LNCaP clone FGC (cell line): ENCODE results near the gene JOSD2.

Source experiments
- DNase-seq: peaks from one replicate; pipeline ENCODE4 v3.0.0-alpha.2; 2011; ENCODE audit warnings: low read depth
- H3K4me3 ChIP-seq: 2 replicates; pipeline ENCODE4 v1.5.1; 2011; ENCODE audit warnings: mild to moderate bottlenecking, low read depth, low read length, control low read depth
- TF ChIP-seq, protein P1 (sequence below): IDR thresholded peaks from 2 replicates; pipeline ENCODE4 v1.5.1; 2012; ENCODE audit warnings: mild to moderate bottlenecking; ENCODE audit not compliant: control insufficient read depth, insufficient read depth; ENCODE audit errors: extremely low read depth

JOSD2 gene

DNA sequence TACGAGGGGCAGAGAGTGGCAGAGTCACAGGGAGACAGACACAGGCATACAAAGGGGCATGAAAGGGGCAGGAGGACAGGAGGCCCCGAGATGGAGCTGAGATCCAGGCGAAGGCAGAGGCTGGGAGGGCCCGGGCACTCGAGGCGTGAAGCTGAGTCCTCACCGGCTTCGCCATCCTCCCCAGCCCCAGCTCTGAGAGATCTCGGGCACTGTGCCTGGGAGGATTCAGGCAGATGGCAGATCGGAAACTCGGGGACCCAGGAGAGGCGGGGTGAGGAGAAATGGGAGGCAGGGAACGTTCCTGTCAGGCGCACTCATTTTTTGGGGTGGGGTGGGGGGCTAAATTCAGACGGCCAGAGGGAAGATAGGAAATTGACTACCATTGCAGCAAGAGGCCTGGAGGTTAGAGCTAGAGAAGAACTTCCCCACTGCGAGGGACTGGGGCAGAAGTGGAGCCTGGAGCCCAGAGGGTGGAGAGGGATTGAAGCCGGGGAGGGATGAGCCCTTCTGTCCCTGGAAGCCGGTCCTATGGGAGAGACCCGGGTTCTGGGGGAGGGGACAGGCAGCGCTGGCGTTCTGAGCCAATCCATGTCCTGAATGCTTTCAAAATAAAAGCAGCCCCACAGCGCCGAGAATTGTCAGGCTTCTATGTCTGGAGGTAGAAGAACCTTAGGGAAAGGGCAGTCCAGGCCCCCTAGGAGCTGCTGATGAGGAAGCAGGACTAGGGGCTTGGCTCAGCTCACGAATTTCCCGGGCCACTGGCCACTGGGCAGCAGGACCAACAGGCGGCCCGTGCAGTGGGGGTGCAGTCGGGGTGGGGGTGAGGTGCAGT, 44.7 kb upstream of the JOSD2 start:
- TF ChIP-seq, protein P1, sequence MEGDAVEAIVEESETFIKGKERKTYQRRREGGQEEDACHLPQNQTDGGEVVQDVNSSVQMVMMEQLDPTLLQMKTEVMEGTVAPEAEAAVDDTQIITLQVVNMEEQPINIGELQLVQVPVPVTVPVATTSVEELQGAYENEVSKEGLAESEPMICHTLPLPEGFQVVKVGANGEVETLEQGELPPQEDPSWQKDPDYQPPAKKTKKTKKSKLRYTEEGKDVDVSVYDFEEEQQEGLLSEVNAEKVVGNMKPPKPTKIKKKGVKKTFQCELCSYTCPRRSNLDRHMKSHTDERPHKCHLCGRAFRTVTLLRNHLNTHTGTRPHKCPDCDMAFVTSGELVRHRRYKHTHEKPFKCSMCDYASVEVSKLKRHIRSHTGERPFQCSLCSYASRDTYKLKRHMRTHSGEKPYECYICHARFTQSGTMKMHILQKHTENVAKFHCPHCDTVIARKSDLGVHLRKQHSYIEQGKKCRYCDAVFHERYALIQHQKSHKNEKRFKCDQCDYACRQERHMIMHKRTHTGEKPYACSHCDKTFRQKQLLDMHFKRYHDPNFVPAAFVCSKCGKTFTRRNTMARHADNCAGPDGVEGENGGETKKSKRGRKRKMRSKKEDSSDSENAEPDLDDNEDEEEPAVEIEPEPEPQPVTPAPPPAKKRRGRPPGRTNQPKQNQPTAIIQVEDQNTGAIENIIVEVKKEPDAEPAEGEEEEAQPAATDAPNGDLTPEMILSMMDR, result no peak
- H3K4me3 ChIP-seq, result no peak overlapping the region
- no peak for DNase-seq

DNA sequence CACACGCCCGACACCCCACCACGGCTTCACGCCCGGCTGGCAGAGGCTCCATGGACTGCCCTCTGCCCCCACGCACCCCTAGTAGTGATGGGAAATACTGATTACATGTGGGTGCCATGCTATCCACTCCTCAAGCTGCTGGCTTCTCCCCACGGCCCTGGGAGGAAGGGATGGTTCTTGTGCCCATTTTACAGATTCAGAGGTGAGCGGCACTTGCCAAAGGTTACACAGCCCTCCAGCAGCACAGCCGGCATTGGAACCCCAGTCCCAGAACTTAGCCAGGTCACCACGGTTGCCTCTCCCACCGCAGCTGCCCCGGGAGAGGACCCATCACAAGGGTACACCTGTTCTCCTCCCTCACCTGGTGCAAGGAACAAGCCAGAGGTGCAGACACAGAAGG, 44.0 kb upstream of the JOSD2 start:
- no peak for DNase-seq
- TF ChIP-seq, protein P1, result no peak
- H3K4me3 ChIP-seq, result no peak overlapping the region

DNA sequence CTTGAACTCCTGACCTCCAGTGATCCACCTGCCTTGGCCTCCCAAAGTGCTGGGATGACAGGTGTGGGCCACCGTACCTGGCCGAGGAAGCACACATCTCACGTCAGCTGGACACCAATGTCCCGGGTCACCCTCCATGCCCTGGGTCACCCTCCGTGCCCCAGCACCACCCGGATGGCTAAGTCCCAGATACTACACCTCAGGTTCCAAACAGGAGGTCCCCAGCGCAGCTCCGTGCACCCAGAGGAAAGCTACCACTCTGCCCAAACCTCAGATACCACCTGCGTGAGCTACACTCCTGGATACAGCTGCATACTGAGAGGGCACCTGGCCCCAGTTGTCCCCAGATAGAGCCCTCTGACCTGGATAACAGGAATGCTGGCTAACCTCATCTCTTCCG, 43.2 kb upstream of the JOSD2 start:
- TF ChIP-seq, protein P1, result no peak
- no peak overlapping the region for H3K4me3 ChIP-seq
- no peak for DNase-seq

DNA sequence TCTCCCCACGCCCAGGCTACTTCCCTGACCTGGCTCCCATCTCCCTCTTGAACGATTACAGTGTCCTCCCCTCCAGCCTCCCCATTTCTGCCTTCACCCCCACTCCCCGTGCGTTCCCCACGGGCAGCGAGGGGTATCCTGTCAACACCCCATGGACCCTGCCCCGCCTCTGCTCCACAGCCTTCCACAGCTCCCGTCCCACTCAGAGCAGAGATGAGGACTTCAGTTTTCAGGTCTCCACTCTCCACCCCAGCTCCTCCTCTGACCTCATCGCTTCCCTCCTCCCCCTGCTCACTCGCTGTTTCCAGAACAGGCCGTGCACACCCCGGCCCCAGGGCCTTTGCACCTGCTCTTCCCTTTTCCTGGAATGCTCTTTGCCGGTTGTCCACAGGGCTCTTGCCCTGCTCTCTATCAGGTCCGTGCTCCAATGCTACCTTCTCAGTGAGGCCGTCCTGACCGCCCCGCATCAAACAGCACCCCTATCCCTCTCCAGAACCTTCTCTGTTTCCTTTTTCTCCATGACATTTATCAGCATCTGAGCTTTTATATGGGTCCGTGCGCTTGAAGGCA, 42.2 kb upstream of the JOSD2 start:
- DNase-seq, result no peak
- TF ChIP-seq, protein P1, result no peak
- no peak overlapping the region for H3K4me3 ChIP-seq

DNA sequence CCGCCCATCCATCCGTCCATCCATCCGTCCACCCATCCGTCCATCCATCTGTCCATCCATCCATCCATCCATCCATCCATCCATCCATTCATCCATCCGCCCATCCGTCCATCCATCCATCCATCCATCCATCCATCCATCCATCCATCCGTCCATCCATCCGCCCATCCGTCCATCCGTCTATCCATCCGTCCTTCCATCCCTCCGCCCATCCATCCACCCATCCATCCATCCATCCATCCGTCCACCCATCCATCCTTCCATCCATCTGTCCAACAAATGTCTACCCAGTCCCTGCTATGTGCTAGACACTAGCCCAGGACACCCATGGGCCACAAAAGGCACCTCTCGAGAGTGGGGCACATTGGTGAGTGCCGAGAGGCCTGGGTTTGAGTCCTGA, 41.5 kb upstream of the JOSD2 start:
- H3K4me3 ChIP-seq, result no peak overlapping the region
- TF ChIP-seq, protein P1, result no peak
- DNase-seq, result no peak

DNA sequence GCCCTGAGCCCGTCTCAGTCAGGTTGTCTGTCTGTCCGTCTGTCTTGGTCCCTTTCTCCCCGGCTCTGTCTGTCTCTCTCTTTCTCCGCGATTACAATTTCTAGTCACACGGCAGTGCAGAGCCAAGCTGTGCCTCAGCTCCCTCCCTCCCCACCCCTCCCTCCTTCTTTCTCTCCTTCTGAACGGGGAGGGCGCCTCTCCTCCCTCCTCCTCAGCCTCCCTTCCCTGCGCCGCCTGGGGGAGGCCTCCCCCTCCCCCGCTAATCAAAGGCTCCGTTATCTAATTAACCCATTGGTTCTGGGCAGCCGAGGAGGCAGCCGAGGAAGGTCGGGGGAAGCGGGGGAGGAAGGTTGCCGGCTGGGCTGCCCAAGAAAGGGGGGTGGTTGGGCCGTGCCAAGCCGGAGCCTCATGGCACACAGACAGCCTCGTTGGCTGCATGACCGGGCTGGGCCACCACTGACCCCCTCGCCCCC, 40.8 kb upstream of the JOSD2 start:
- TF ChIP-seq, protein P1, result no peak
- no peak for DNase-seq
- H3K4me3 ChIP-seq, result no peak overlapping the region
